GM23248 (cell line): ENCODE measurements around the gene MUC21.

Source experiments
- EZH2 ChIP-seq: fragments of 200-600 bp; sonication (generic); IDR thresholded peaks from 2 replicates; pipeline ENCODE4 v1.6.1; 2018; ENCODE audit warnings: antibody characterized with exemption, mild to moderate bottlenecking; ENCODE audit not compliant: insufficient read depth, poor library complexity, severe bottlenecking
- EZH2phosphoT487 ChIP-seq: fragments of 200-600 bp; sonication (generic); IDR thresholded peaks from 2 replicates; pipeline ENCODE4 v1.6.1; 2018; ENCODE audit warnings: antibody characterized with exemption, moderate library complexity, mild to moderate bottlenecking, low read depth; ENCODE audit not compliant: insufficient read depth

DNA sequence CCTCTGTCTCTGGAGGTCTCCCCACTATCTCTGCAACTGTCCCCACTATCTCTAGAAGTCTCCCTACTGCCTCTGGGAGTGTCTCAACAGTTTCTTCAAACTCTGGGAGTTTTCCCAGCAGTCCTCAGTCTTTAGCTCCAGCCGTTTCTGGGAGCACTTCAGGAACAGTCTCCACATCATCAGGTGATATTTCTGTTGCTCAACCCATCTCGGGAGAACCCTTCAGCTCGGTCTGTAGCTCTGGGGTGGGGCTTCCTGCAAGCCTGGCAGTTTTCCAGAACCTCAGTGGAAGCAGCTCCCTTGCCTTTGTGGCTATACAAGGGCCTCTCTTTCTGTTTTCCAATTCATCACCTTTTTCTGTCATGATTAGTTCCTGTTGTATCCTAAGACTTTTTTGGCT lies 48.5 kb upstream of the MUC21 start:
- no peak for TF ChIP-seq EZH2
- TF ChIP-seq EZH2phosphoT487: no peak
